Skeletal muscle tissue (tissue), 4 donors: ENCODE measurements around the gene DLX3. TPM values are rescaled to one million over a fixed set of nuclear protein-coding genes. Genes with fewer than 3 reads are reported as not detected.

Source experiments
- H3K27ac ChIP-seq: one replicate; pipeline ENCODE4 v1.7.0; 2013; ENCODE audit warnings: mild to moderate bottlenecking, low read depth, low read length, inconsistent platforms
- H3K27me3 ChIP-seq, 3 donors: one replicate each; pipeline ENCODE4 v1.7.0; 2013; ENCODE audit warnings: low read length in 3 of 3; ENCODE audit not compliant: control insufficient read depth in 3 of 3, insufficient read depth in 3 of 3
- H3K36me3 ChIP-seq, 3 donors: one replicate each; pipeline ENCODE4 v1.7.0; 2013; ENCODE audit warnings: low read length in 3 of 3; ENCODE audit not compliant: control insufficient read depth in 3 of 3, insufficient read depth in 3 of 3
- H3K4me1 ChIP-seq, 3 donors: one replicate each; pipeline ENCODE4 v1.7.0; 2013; ENCODE audit warnings: low read length in 3 of 3, mild to moderate bottlenecking in 3 of 3; ENCODE audit not compliant: control insufficient read depth in 3 of 3, insufficient read depth in 3 of 3
- H3K4me3 ChIP-seq, 3 donors: one replicate each; pipeline ENCODE4 v1.7.0; 2013; ENCODE audit warnings: low read length in 3 of 3
- H3K9ac ChIP-seq, 3 donors: one replicate each; pipeline ENCODE4 v1.7.0; 2013; ENCODE audit warnings: low read length in 3 of 3, mild to moderate bottlenecking in 3 of 3, moderate library complexity in 2 of 3, low read depth in 1 of 3
- H3K9me3 ChIP-seq, 3 donors: one replicate each; pipeline ENCODE4 v1.7.0; 2013; ENCODE audit warnings: low read length in 3 of 3; ENCODE audit not compliant: control insufficient read depth in 3 of 3
- total RNA-seq: library from RNA; depleted of rRNA; stranded (reverse); fragments of >200 nt; gene quantifications from one replicate; pipeline ENCODE4 v1.2.3, GENCODE V29; 2014
- donor health status: Osteomylitis.

DLX3 gene
- total RNA-seq, 1 donor from 2014 or later = not detected

DNA sequence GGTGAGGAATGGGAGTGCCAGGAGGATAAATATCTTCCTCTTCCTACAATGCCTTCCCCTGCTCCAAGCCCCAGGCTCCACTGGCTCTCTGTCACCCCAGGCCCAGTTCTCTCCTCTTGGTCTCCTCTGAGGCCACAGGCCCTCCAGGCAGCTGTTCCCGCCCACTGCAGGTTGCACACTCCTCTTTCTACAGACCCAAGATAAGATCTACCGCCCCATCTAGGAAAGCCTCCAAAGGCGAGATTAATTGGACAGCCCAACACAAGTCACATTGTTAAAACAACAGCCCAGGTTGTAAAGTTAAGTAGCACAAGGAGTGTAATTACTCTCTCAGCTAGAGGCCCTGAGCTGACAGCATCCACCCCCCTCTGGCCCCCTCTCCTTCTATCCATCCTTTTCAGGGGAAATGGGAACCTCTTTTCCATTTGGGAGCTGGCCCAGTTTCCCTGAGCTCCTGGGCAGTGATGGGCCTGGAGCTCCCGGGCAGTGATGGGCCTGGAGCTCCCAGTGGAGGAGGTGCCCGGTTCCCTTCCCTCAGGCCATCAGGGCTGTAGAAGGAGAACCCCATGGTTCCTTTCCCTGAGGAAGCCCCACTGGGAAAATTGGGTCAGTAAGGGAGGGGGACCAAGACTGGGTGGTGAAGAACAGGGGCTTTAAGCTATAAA lies 18.7 kb downstream of the DLX3 start:
- Histone ChIP-seq H3K36me3 (no peaks in the 10 kb centered on the region), H3K4me1 (peaks cover 9 to 12% (median 11%) of the 10 kb centered on the region in 3 donors), H3K9me3 (no peaks in the 10 kb centered on the region), H3K27ac (no peak overlapping the region), H3K4me3 (no peak overlapping the region), H3K27me3 (peaks cover 71 to 84% (median 77%) of the 10 kb centered on the region in 3 donors), H3K9ac (no peak overlapping the region)

GRCh38 chr17:49975531-49975930 lies 19.5 kb downstream of the DLX3 start:
- Histone ChIP-seq H3K9me3 (no peaks in the 10 kb centered on the region), H3K4me1 (peaks cover 9 to 12% (median 11%) of the 10 kb centered on the region in 3 donors), H3K9ac (no peak overlapping the region), H3K27ac (no peak overlapping the region), H3K36me3 (no peaks in the 10 kb centered on the region), H3K4me3 (no peak overlapping the region), H3K27me3 (peaks cover 73 to 86% (median 81%) of the 10 kb centered on the region in 3 donors)

DNA sequence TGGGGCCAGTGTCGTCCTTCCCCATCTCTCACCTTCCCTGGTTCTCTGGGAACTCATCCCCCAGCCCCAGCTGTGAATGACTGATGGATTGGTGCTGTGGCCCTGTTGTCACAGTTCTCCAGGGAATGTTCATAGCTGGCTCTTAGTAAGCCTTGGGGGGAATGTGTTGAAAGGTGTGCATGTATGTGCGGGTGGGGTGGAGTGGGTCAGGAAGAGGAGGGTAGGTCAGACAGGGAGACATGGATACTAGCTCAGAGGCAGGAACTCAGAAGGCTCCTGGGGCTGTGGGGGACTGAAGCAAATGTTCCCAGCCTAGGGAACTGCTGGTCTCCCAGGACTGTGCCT lies 21.8 kb downstream of the DLX3 start:
- H3K4me3 ChIP-seq = no peak overlapping the region
- H3K9ac ChIP-seq = no peak overlapping the region
- no peaks in the 10 kb centered on the region for H3K9me3 ChIP-seq
- H3K27me3 ChIP-seq = peaks cover 83 to 94% (median 92%) of the 10 kb centered on the region in 3 donors
- peaks cover 24 to 25% (median 25%) of the 10 kb centered on the region in 3 donors for H3K4me1 ChIP-seq
- no peaks in the 10 kb centered on the region for H3K36me3 ChIP-seq
- no peak overlapping the region for H3K27ac ChIP-seq

- H3K27me3 ChIP-seq = peaks cover 84 to 94% (median 91%) of the 10 kb centered on the region in 3 donors
- H3K36me3 ChIP-seq = no peaks in the 10 kb centered on the region
Observed at GRCh38 chr17:49972486-49973270, 22.3 kb downstream of the DLX3 start.

DNA sequence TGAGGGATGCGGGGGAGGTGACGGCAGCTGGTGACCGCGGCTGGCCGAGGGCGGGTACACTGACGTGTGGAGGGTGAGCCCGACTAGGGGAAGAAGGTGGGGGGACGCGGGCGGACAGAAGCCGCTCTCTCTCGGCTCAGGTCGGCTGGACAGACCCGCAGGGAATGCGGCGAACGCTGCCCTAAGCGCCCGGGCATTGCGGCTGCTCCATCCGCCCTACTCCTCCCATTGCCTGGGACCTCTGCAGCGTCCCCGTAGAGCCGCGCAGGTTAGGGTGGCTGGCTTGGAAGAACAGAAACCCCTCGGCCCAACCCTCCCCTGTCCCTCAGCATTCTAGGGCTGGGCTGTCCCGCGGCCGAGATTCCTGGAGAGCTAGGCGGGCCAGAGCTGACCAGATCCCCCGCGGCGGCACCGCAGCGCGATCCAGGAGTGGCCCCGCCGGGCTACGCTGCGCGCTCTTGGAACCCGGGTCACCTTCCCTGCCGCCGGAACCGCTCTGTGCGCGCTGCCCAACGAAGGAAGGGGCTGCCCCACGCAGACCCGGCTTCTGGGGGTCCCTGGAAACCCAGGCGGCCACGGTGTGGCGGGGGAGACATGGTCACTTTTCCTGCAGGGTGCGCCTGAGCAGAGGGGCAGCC lies 23.1 kb downstream of the DLX3 start:
- no peak overlapping the region for H3K9ac ChIP-seq
- no peak overlapping the region for H3K27ac ChIP-seq
- peak overlapping the region in 2 of 3 donors; percentile 9 to 22 for H3K4me3 ChIP-seq
- H3K27me3 ChIP-seq = peaks cover 84 to 94% (median 92%) of the 10 kb centered on the region in 3 donors
- H3K36me3 ChIP-seq = no peaks in the 10 kb centered on the region
- H3K4me1 ChIP-seq = peaks cover 25 to 27% (median 26%) of the 10 kb centered on the region in 3 donors
- H3K9me3 ChIP-seq = no peaks in the 10 kb centered on the region

More at GRCh38 chr17:49972486-49973270, 22.3 kb downstream of the DLX3 start:
- Histone ChIP-seq H3K9ac (no peak overlapping the region), H3K9me3 (no peaks in the 10 kb centered on the region), H3K4me3 (peak overlapping the region in 2 of 3 donors; percentile 9 to 22), H3K27ac (no peak overlapping the region), H3K4me1 (peaks cover 25 to 27% (median 26%) of the 10 kb centered on the region in 3 donors)

DNA sequence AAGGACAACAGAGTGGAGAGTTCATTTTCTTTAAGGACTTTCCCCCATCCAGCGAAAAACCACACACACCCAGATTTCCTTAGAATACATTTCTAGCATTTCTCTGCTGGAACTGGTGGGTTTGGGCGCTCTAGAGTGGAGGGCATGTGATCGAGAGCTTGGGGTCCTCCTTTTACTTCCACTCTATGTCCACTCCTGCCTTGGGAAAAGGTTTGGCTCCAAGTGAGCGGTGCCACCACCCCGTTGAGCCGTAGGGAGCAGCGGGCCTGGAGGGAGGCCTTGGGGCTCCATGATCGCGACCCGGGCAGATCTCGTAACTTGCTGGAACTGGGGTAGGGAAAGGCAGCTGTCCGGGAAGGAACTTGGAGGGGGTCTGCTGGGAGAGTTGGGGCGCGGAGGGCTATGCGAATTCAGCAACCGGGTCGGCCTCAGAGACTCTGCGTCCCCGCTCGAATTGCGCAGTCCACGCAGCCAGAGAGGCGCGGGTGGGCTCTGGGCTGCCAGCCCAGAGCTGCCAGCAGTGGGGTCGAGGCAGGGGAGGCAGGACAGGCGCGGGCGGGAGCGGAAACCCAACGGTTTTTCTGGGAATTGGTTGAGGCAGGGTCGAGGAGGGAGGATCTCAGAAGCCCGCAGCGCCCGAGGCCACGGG lies 23.7 kb downstream of the DLX3 start:
- H3K4me1 ChIP-seq = peaks cover 25 to 27% (median 26%) of the 10 kb centered on the region in 3 donors
- H3K36me3 ChIP-seq = no peaks in the 10 kb centered on the region
- no peaks in the 10 kb centered on the region for H3K9me3 ChIP-seq
- H3K4me3 ChIP-seq = peak overlapping the region in 1 of 3 donors; percentile 9
- peaks cover 86 to 97% (median 94%) of the 10 kb centered on the region in 3 donors for H3K27me3 ChIP-seq
- no peak overlapping the region for H3K27ac ChIP-seq
- H3K9ac ChIP-seq = no peak overlapping the region

DNA sequence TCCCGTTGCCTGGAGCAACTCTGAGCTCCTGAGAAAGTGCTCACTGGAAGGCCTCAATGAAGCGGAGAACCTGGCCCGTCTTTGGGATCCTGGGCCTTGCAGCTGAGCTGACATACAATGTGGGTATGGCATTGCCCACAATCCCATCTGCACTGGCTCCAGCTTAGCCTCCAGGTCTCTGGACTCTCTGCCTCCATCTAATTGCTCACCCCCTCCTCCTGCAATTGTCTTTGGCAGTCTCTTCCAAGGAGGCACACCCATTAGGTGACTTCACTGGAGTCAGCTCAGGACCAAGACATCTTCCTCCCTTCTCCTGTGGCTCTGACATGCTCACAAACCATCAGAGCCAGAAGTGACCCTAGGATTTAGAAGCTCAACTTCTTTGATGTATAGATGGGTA lies 24.5 kb downstream of the DLX3 start:
- no peak overlapping the region for H3K4me3 ChIP-seq
- no peaks in the 10 kb centered on the region for H3K36me3 ChIP-seq
- no peak overlapping the region for H3K27ac ChIP-seq
- peaks cover 25 to 27% (median 26%) of the 10 kb centered on the region in 3 donors for H3K4me1 ChIP-seq
- peaks cover 94 to 98% (median 95%) of the 10 kb centered on the region in 3 donors for H3K27me3 ChIP-seq
- H3K9me3 ChIP-seq = no peaks in the 10 kb centered on the region
- H3K9ac ChIP-seq = no peak overlapping the region

DNA sequence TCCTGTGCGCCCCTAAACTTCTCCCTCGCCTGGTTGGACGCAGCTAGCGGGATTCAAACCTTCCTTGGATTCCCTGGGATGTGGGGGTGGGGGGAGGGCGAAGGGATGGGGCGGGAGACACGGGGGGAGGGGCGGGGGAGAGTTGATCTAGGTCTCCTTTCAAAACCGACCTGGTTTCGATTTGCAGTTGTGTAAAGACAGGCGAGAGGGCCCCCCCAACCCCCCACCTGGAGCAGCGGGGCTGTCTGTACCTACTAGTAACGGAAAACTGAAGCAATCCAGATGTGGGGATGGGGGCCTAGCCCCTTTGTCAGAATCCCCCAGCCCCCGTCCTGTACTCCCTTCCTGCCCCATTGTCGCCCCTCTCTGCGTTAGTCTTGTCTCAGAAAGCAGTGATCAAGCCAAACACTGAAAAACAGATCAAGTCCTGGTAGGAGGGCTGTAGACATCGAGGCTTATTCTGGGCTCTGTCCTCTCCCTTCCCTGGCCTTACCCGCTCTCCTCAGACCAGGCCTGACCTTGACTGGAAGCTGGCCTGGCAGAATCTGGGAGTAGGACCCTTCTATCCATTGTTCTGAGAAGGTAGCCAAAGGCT lies 25.1 kb downstream of the DLX3 start:
- no peaks in the 10 kb centered on the region for H3K9me3 ChIP-seq
- no peak overlapping the region for H3K9ac ChIP-seq
- H3K4me1 ChIP-seq = peaks cover 25 to 32% (median 30%) of the 10 kb centered on the region in 3 donors
- H3K27me3 ChIP-seq = peaks cover 94 to 98% (median 95%) of the 10 kb centered on the region in 3 donors
- H3K4me3 ChIP-seq = peak overlapping the region in 1 of 3 donors; percentile 41
- no peak overlapping the region for H3K27ac ChIP-seq
- no peaks in the 10 kb centered on the region for H3K36me3 ChIP-seq

DNA sequence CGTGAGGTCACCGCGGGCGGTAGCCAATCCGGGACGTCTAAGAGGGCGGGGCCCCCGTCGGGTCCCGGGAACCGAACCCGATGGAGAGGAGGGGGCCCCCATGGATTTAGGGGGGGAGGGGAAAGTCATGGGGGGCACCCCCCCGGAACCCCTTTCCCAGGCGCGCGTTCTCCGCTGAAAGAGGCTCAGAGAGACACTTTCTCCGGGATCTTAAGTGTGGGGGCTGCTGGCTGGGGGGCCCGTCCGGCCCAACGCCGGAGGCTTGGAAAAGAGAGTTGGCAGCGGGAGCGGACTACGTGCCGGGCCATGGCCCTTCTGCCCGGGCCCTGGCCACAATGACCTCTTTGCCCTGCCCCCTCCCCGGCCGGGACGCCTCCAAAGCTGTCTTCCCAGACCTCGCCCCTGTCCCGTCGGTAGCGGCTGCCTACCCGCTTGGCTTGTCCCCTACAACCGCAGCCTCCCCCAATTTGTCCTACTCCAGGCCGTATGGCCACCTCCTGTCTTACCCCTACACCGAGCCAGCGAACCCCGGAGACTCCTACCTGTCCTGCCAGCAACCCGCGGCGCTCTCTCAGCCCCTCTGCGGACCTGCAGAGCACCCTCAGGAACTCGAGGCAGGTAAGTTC lies 25.8 kb downstream of the DLX3 start, which contains the start of gene DLX4:
DLX4 (plus strand) TSS at position 57 of the 626 bp plus-strand sequence; CDS start at position 336, 279 bp downstream.
- Histone ChIP-seq H3K27me3 (peaks cover 95 to 98% (median 96%) of the 10 kb centered on the region in 3 donors), H3K9me3 (no peaks in the 10 kb centered on the region), H3K4me3 (peak within 1 kb of the TSS; percentile 55 to 64 (median 63)), H3K27ac (no peak within 1 kb of the TSS), H3K9ac (no peak within 1 kb of the TSS), H3K4me1 (peaks cover 25 to 36% (median 35%) of the 10 kb centered on the region in 3 donors), H3K36me3 (no peaks in the 10 kb centered on the region)
